ENCODE results near the gene SLC25A27. TPM values are rescaled to one million over a fixed set of nuclear protein-coding genes. Genes with fewer than 3 reads are reported as not detected.
A peak's percentile ranks its signal among the peaks of the same experiment; 100 is the strongest.

The SLC25A27 gene
- total RNA-seq (2014; rRNA removed; shearing (Covaris generic)) (155 and 175 TPM in 2 replicates), total RNA-seq (2022) (157 and 203 TPM in 2 replicates), Bru-seq, nascent RNA (percentile 97 among the genes with signal in this experiment), BruChase-seq, experiment 1, labeled RNA remaining after a 6-hour chase (percentile 98 among the genes with signal in this experiment), BruChase-seq, experiment 2, labeled RNA remaining after a 2-hour chase (percentile 98 among the genes with signal in this experiment)
- long read RNA-seq, partial matches to known transcripts = 11 of 48 reads
- long read RNA-seq, other reads (novel, unspliced or antisense) = 37 of 48 reads

DNA sequence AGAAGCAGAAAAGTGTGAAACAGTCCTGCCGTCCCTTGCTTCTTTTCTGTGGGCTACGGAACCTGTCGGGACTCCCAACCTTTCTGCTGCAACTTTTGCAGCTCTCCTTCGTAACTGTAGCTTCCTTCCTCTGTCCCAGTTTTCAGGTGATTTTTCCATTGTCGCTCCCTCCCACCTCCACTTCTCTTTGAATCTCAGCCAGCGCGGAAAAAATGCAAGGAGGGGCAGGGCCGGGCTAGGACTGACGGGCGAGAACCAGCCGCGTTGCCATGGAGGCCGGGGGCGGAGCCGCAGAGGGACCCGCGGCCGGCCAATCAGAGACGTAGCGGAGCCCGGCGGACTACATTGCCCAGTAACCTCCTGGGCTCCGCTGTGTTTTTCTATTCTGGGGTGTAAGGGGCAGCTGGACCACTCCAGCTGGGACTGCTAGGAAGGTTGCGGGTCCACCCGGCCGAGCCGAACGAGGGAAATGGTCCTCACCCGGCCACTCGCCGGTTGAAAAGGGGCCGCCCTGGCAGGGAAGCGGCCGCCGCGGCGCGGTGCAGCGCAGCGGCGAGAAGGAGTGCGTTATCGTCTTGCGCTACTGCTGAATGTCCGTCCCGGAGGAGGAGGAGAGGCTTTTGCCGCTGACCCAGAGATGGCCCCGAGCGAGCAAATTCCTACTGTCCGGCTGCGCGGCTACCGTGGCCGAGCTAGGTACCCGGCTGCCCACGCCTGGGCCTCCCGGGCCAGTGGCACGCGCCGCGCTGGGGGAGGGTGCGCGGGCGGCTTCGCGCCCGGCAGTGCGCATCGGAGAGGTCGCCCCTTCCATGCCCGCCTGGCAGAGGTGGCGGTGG is at the start of gene SLC25A27, which contains the start of gene CYP39A1:
Gene SLC25A27 (plus strand): TSS at position 373 of the 836 bp plus-strand sequence. CDS start 218 bp downstream, at position 591.
Gene CYP39A1 (minus strand): TSS at position 216 of the 836 bp plus-strand sequence. CDS start 236 bp downstream, outside the sequence.
- POLR2A ChIA-PET = interaction anchor here (0.8 to 3.8 kb wide), 6 partner anchors 12 to 593 kb away, joined by 3 to 21 read pairs (median 4); no protein-coding TSS in a partner anchor
- DNase-seq (ENCODE audit: low spot score) = peak; percentile 90
- H3K4me1 ChIP-seq (ENCODE audit: insufficient read depth, low read length, poor library complexity, severe bottlenecking) = peaks cover 10% of the 10 kb centered on the region
- H3K27ac ChIP-seq (ENCODE audit: low read depth, low read length, poor library complexity, severe bottlenecking) = peak within 1 kb of the TSS; percentile 96
- peaks cover 85% of the 10 kb centered on the region for H3K79me2 ChIP-seq (ENCODE audit: insufficient read depth, low read depth, low read length)
- H3K4me2 ChIP-seq (ENCODE audit: low read length) = peak within 1 kb of the TSS; percentile 78
- BruUV-seq (replicated peaks) = no TSS peak
- H3K4me3 ChIP-seq (ENCODE audit: low read depth, low read length, poor library complexity, severe bottlenecking) = peak within 1 kb of the TSS; percentile 85
- intact Hi-C loops (cut with micrococcal nuclease; ENCODE audit: unreplicated experiment) = loop anchor here (1.0 to 10.0 kb wide), 5 partner anchors 16 to 824 kb away; partner anchors contain the start of gene CD2AP
- peaks cover 20% of the 10 kb centered on the region for H3K36me3 ChIP-seq (ENCODE audit: insufficient read depth, low read length)
- no peaks in the 10 kb centered on the region for H3K9me2 ChIP-seq (ENCODE audit: insufficient read depth, low read length)
- CTCF ChIA-PET (ENCODE audit: unreplicated experiment) = no interaction called here
- TF ChIP-seq EZH2phosphoT487 (IDR thresholded peaks at IDR 0.05; ENCODE audit: borderline replicate concordance, low read depth, low read length) = no peak
- TF ChIP-seq, protein P1, sequence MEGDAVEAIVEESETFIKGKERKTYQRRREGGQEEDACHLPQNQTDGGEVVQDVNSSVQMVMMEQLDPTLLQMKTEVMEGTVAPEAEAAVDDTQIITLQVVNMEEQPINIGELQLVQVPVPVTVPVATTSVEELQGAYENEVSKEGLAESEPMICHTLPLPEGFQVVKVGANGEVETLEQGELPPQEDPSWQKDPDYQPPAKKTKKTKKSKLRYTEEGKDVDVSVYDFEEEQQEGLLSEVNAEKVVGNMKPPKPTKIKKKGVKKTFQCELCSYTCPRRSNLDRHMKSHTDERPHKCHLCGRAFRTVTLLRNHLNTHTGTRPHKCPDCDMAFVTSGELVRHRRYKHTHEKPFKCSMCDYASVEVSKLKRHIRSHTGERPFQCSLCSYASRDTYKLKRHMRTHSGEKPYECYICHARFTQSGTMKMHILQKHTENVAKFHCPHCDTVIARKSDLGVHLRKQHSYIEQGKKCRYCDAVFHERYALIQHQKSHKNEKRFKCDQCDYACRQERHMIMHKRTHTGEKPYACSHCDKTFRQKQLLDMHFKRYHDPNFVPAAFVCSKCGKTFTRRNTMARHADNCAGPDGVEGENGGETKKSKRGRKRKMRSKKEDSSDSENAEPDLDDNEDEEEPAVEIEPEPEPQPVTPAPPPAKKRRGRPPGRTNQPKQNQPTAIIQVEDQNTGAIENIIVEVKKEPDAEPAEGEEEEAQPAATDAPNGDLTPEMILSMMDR (conservative IDR thresholded peaks at IDR 0.05; ENCODE audit: low read length) = no peak
- H4K20me1 ChIP-seq (ENCODE audit: insufficient read depth, low read length) = no peaks in the 10 kb centered on the region
- no peaks in the 10 kb centered on the region for H3K9me3 ChIP-seq (ENCODE audit: low read length)
- H2AFZ ChIP-seq (ENCODE audit: low read length) = peak within 1 kb of the TSS; percentile 68; the same call in 1 of the 2 replicates

- Histone ChIP-seq H3K9me3 (ENCODE audit: low read length) (no peaks in the 10 kb centered on the region), H3K27ac (ENCODE audit: low read depth, low read length, poor library complexity, severe bottlenecking) (no peak overlapping the region), H3K4me1 (ENCODE audit: insufficient read depth, low read length, poor library complexity, severe bottlenecking) (no peaks in the 10 kb centered on the region), H4K20me1 (ENCODE audit: insufficient read depth, low read length) (no peaks in the 10 kb centered on the region), H2AFZ (ENCODE audit: low read length) (no peak overlapping the region), H3K4me2 (ENCODE audit: low read length) (no peak overlapping the region), H3K4me3 (ENCODE audit: low read depth, low read length, poor library complexity, severe bottlenecking) (no peak overlapping the region), H3K79me2 (ENCODE audit: insufficient read depth, low read depth, low read length) (no peaks in the 10 kb centered on the region), H3K36me3 (ENCODE audit: insufficient read depth, low read length) (peaks cover 60% of the 10 kb centered on the region), H3K9me2 (ENCODE audit: insufficient read depth, low read length) (no peaks in the 10 kb centered on the region)
- intact Hi-C loops (cut with micrococcal nuclease; ENCODE audit: unreplicated experiment) = no loop called here
- ChIA-PET POLR2A (interaction anchor here (0.5 to 1.8 kb wide), 12 partner anchors 9 to 989 kb away, joined by 3 to 5 read pairs (median 3); partner anchors contain the start of gene ENPP4), CTCF (ENCODE audit: unreplicated experiment) (no interaction called here)
- TF ChIP-seq, protein P1 (conservative IDR thresholded peaks at IDR 0.05; ENCODE audit: low read length) = no peak
- TF ChIP-seq EZH2phosphoT487 (IDR thresholded peaks at IDR 0.05; ENCODE audit: borderline replicate concordance, low read depth, low read length) = no peak
- BruUV-seq (replicated peaks) = no TSS peak
- DNase-seq (ENCODE audit: low spot score) = peak; percentile 12
These were observed 47.5 kb upstream of the SLC25A27 start for GRCh38 chr6:46605091-46605797.

Data from OCI-LY7 (cell line).